Myocyte (in vitro differentiated cells): ENCODE data around the gene EXOC4. TPM values are rescaled to one million over a fixed set of nuclear protein-coding genes. Genes with fewer than 3 reads are reported as not detected.
A peak's percentile ranks its signal among the peaks of the same experiment; 100 is the strongest.
"Not testable (repeated sequence)": the region's sequence is repeated elsewhere in the genome, so short reads cannot be mapped to it uniquely, and the experiment has no call there.

Experiments
- DNase-seq: peaks from one replicate; pipeline ENCODE4 v3.0.0-alpha.2; 2012; ENCODE audit warnings: low read depth
- total RNA-seq: library from RNA; depleted of rRNA; stranded (reverse); fragments of >200 nt; gene quantifications from 2 replicates; pipeline ENCODE4 v1.2.3, GENCODE V29; 2014

EXOC4 gene
- total RNA-seq, 1 donor from 2014 or later = 106 TPM

- DNase-seq = no peak
These were observed 359.1 kb downstream of the EXOC4 start for GRCh38 chr7:133611955-133612354.

- no peak for DNase-seq
These were observed 360.4 kb downstream of the EXOC4 start for GRCh38 chr7:133613250-133613790.

- no peak for DNase-seq
These were observed 361.4 kb downstream of the EXOC4 start for GRCh38 chr7:133614251-133614650.

- no peak for DNase-seq
These were observed 366.1 kb downstream of the EXOC4 start for GRCh38 chr7:133618970-133619369.

- no peak for DNase-seq
These were observed 366.6 kb downstream of the EXOC4 start for GRCh38 chr7:133619491-133619890.

GRCh38 chr7:133623721-133624120 is 370.8 kb downstream of the EXOC4 start:
- no peak for DNase-seq

- DNase-seq = no peak
These were observed 372.2 kb downstream of the EXOC4 start for GRCh38 chr7:133625046-133625445.

- no peak for DNase-seq
These were observed 376.8 kb downstream of the EXOC4 start for GRCh38 chr7:133629701-133630100.

GRCh38 chr7:133633055-133633454 is 380.2 kb downstream of the EXOC4 start:
- no peak for DNase-seq

- DNase-seq = peak; percentile 50
These were observed 382.7 kb downstream of the EXOC4 start for GRCh38 chr7:133635541-133635940.

GRCh38 chr7:133638857-133639256 is 386.0 kb downstream of the EXOC4 start:
- DNase-seq = no peak

GRCh38 chr7:133641436-133641835 is 388.6 kb downstream of the EXOC4 start:
- no peak for DNase-seq

GRCh38 chr7:133642907-133643306 is 390.0 kb downstream of the EXOC4 start:
- no peak for DNase-seq

GRCh38 chr7:133643652-133644051 is 390.8 kb downstream of the EXOC4 start:
- DNase-seq = not testable (repeated sequence)

- no peak for DNase-seq
These were observed 393.1 kb downstream of the EXOC4 start for GRCh38 chr7:133645884-133646391.

GRCh38 chr7:133646472-133647315 is 393.8 kb downstream of the EXOC4 start:
- DNase-seq = no peak

- DNase-seq = no peak
These were observed 396.7 kb downstream of the EXOC4 start for GRCh38 chr7:133649593-133649992.

GRCh38 chr7:133650069-133650468 is 397.2 kb downstream of the EXOC4 start:
- no peak for DNase-seq

- no peak for DNase-seq
These were observed 397.8 kb downstream of the EXOC4 start for GRCh38 chr7:133650487-133651300.

GRCh38 chr7:133652547-133652946 is 399.7 kb downstream of the EXOC4 start:
- no peak for DNase-seq

GRCh38 chr7:133654547-133654946 is 401.7 kb downstream of the EXOC4 start:
- no peak for DNase-seq

- no peak for DNase-seq
These were observed 409.4 kb downstream of the EXOC4 start for GRCh38 chr7:133662276-133662675.
